ENCODE results near the gene CACNA1B.

GRCh38 chr9:138102246-138103051 is 224.9 kb downstream of the CACNA1B start:
- TF ChIP-seq MAX (IDR thresholded peaks at IDR 0.05; ENCODE audit: low read depth) (no peak), CTCF (IDR thresholded peaks at IDR 0.05) (no peak), EP300 (IDR thresholded peaks at IDR 0.05; ENCODE audit: borderline replicate concordance in 1 of 2, low read depth in 1 of 2, low read length in 1 of 2) (no peak), YY1 (IDR thresholded peaks at IDR 0.05; ENCODE audit: low read depth) (no peak)

Measured in SK-N-SH (cell line).